Astrocyte (in vitro differentiated cells and primary cell): ENCODE measurements around the gene INCENP. TPM values are rescaled to one million over a fixed set of nuclear protein-coding genes. Genes with fewer than 3 reads are reported as not detected.

Experiments
- DNase-seq: peaks from one replicate; pipeline ENCODE4 v3.0.0-alpha.2; 2010; ENCODE audit warnings: low read depth
- FAIRE-seq: peaks from 2 replicates; lab custom pipeline; 2011; peaks lifted over from hg19 to GRCh38; lab: Jason Lieb, UNC
- H2AFZ ChIP-seq: 2 replicates; pipeline ENCODE4 v1.6.0; 2012; ENCODE audit warnings: low read depth, low read length, inconsistent platforms
- H3K27ac ChIP-seq: 2 replicates; pipeline ENCODE4 v1.5.1; 2011; ENCODE audit warnings: low read depth, low read length, inconsistent platforms
- H3K27me3 ChIP-seq: 2 replicates; pipeline ENCODE4 v1.6.0; 2011; ENCODE audit warnings: low read length, inconsistent platforms; ENCODE audit not compliant: insufficient read depth
- H3K36me3 ChIP-seq: 2 replicates; pipeline ENCODE4 v1.5.1; 2011; ENCODE audit warnings: low read length, inconsistent platforms; ENCODE audit not compliant: insufficient read depth
- H3K4me1 ChIP-seq: 2 replicates; pipeline ENCODE4 v1.5.1; 2011; ENCODE audit warnings: low read length, inconsistent platforms; ENCODE audit not compliant: insufficient read depth
- H3K4me2 ChIP-seq: 2 replicates; pipeline ENCODE4 v1.6.0; 2012; ENCODE audit warnings: low read length, inconsistent platforms
- H3K4me3 ChIP-seq: 2 replicates; pipeline ENCODE4 v1.5.1; 2011; ENCODE audit warnings: low read depth, mild to moderate bottlenecking, low read length, inconsistent platforms; ENCODE audit not compliant: insufficient read depth
- H3K79me2 ChIP-seq: 2 replicates; pipeline ENCODE4 v1.6.0; 2012; ENCODE audit warnings: mild to moderate bottlenecking, low read length, inconsistent platforms; ENCODE audit not compliant: insufficient read depth
- H3K9ac ChIP-seq: 2 replicates; pipeline ENCODE4 v1.6.0; 2012; ENCODE audit warnings: mild to moderate bottlenecking, low read length, inconsistent platforms
- H3K9me3 ChIP-seq: 2 replicates; pipeline ENCODE4 v1.5.1; 2012; ENCODE audit warnings: low read depth, mild to moderate bottlenecking, low read length, inconsistent platforms; ENCODE audit not compliant: insufficient read depth
- H4K20me1 ChIP-seq: 2 replicates; pipeline ENCODE4 v1.6.0; 2012; ENCODE audit warnings: low read length, inconsistent platforms; ENCODE audit not compliant: insufficient read depth
- H3K27ac Mint-ChIP-seq: one replicate; pipeline ENCODE4 v1.8.0; 2021; ENCODE audit warnings: mild to moderate bottlenecking, mixed read lengths; ENCODE audit not compliant: unreplicated experiment
- H3K27me3 Mint-ChIP-seq: one replicate; pipeline ENCODE4 v1.8.0; 2021; ENCODE audit warnings: low read depth, mixed read lengths; ENCODE audit not compliant: unreplicated experiment
- H3K36me3 Mint-ChIP-seq: one replicate; pipeline ENCODE4 v1.8.0; 2021; ENCODE audit warnings: low read depth, mixed read lengths; ENCODE audit not compliant: unreplicated experiment
- H3K4me1 Mint-ChIP-seq: one replicate; pipeline ENCODE4 v1.8.0; 2021; ENCODE audit warnings: low read depth, mixed read lengths; ENCODE audit not compliant: unreplicated experiment
- H3K4me3 Mint-ChIP-seq: one replicate; pipeline ENCODE4 v1.8.0; 2021; ENCODE audit warnings: mild to moderate bottlenecking, moderate library complexity, mixed read lengths; ENCODE audit not compliant: unreplicated experiment
- H3K9me3 Mint-ChIP-seq: one replicate; pipeline ENCODE4 v1.8.0; 2021; ENCODE audit warnings: mild to moderate bottlenecking, mixed read lengths; ENCODE audit not compliant: unreplicated experiment
- EZH2 ChIP-seq: IDR thresholded peaks from 2 replicates; pipeline ENCODE4 v1.6.1; 2012; ENCODE audit warnings: mild to moderate bottlenecking, low read length, inconsistent platforms; ENCODE audit not compliant: insufficient read depth
- total RNA-seq: library from RNA; stranded (reverse); gene quantifications from 2 replicates; pipeline ENCODE4 v1.2.1, GENCODE V29; 2021
- TF ChIP-seq, protein P1 (sequence below): IDR thresholded peaks from 2 replicates; pipeline ENCODE4 v1.5.1; 2011; ENCODE audit warnings: low read depth, mild to moderate bottlenecking, inconsistent platforms, low read length, moderate library complexity; ENCODE audit not compliant: insufficient read depth

The INCENP gene
- total RNA-seq, 1 donor from 2014 or later: 17.7 TPM

DNA sequence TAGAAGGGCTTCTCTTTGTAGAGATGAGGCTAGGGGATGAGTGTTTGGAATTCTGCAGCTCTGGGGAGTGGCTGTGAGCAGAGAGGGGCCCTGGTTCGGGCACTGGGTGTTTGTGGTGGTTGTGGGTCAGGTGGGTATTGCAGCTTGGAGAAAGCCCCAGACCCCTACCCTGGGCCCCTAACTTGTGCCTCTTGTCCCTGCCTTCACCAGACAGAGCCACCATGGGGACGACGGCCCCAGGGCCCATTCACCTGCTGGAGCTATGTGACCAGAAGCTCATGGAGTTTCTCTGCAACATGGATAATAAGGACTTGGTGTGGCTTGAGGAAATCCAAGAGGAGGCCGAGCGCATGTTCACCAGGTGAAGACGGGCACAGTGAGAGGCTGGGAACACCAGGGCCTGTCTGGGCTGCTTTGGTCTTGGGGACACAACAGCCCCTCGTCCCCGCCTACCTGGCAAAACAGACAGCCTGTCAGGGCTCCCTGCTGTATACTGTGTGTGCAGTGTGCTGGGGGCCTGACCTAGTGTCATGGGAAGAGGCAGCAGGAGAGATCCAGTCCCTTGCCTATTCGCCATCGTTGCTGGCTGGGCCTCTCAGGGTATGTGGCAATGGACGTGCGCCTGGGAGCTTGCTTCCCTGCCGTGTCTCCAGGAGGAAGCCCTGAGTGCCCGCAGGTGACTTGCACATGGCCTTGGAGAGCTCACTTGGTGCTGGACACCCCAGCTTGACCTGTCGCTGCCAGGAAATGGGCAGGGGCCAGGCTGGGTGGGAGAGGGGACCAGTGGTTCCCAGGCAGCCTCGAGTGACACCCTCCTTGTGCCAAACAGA is 4.3 kb downstream of the INCENP start:
- Histone ChIP-seq H3K27me3 (no peaks in the 10 kb centered on the region), H3K79me2 (peaks cover 94% of the 10 kb centered on the region), H3K27ac (no peak overlapping the region), H2AFZ (no peak overlapping the region), H3K9ac (no peak overlapping the region), H4K20me1 (peaks cover 51% of the 10 kb centered on the region), H3K4me1 (peaks cover 17% of the 10 kb centered on the region), H3K4me3 (no peak overlapping the region), H3K36me3 (peaks cover 11% of the 10 kb centered on the region), H3K9me3 (no peaks in the 10 kb centered on the region), H3K4me2 (no peak overlapping the region)
- peaks cover 4% of the 10 kb centered on the region for H3K36me3 Mint-ChIP-seq
- FAIRE-seq (no peak), DNase-seq (no peak)
- peaks cover 19% of the 10 kb centered on the region for H3K4me1 Mint-ChIP-seq
- H3K4me3 Mint-ChIP-seq: no peak overlapping the region
- H3K9me3 Mint-ChIP-seq: no peaks in the 10 kb centered on the region
- TF ChIP-seq, protein P1, sequence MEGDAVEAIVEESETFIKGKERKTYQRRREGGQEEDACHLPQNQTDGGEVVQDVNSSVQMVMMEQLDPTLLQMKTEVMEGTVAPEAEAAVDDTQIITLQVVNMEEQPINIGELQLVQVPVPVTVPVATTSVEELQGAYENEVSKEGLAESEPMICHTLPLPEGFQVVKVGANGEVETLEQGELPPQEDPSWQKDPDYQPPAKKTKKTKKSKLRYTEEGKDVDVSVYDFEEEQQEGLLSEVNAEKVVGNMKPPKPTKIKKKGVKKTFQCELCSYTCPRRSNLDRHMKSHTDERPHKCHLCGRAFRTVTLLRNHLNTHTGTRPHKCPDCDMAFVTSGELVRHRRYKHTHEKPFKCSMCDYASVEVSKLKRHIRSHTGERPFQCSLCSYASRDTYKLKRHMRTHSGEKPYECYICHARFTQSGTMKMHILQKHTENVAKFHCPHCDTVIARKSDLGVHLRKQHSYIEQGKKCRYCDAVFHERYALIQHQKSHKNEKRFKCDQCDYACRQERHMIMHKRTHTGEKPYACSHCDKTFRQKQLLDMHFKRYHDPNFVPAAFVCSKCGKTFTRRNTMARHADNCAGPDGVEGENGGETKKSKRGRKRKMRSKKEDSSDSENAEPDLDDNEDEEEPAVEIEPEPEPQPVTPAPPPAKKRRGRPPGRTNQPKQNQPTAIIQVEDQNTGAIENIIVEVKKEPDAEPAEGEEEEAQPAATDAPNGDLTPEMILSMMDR: no peak
- TF ChIP-seq EZH2: no peak
- no peaks in the 10 kb centered on the region for H3K27me3 Mint-ChIP-seq
- no peak overlapping the region for H3K27ac Mint-ChIP-seq

DNA sequence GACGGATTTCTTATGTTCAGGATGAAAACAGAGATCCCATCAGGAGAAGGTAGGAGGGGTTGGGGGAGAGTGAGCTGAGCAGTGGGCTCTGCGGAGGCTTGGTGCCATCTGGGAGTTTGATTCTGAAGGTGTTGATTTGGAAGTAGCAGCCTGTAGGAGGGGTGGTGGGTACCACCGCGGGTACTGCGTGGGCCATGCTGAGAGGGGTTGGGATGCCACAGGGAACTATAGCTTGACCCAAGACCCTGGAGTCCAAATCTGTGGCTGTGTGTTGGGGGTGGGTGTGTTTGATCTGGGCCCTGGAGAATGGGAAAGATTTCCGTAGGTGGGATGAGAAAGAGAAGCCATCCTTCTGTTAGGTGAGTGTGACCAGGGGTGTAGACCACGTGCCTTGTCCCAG is 5.0 kb downstream of the INCENP start:
- Histone ChIP-seq H3K4me2 (no peak overlapping the region), H2AFZ (no peak overlapping the region), H4K20me1 (peaks cover 58% of the 10 kb centered on the region), H3K9me3 (no peaks in the 10 kb centered on the region), H3K79me2 (peaks cover 100% of the 10 kb centered on the region), H3K9ac (no peak overlapping the region), H3K4me1 (peaks cover 14% of the 10 kb centered on the region), H3K27ac (no peak overlapping the region), H3K27me3 (no peaks in the 10 kb centered on the region), H3K36me3 (peaks cover 11% of the 10 kb centered on the region), H3K4me3 (no peak overlapping the region)
- no peaks in the 10 kb centered on the region for H3K9me3 Mint-ChIP-seq
- no peak overlapping the region for H3K27ac Mint-ChIP-seq
- no peaks in the 10 kb centered on the region for H3K27me3 Mint-ChIP-seq
- no peak overlapping the region for H3K4me3 Mint-ChIP-seq
- peaks cover 4% of the 10 kb centered on the region for H3K36me3 Mint-ChIP-seq
- DNase-seq (no peak), FAIRE-seq (no peak)
- TF ChIP-seq, protein P1: no peak
- no peak for TF ChIP-seq EZH2
- H3K4me1 Mint-ChIP-seq: peaks cover 17% of the 10 kb centered on the region
